Measurements from ENCODE around the gene DNTTIP2.
A peak's percentile ranks its signal among the peaks of the same experiment; 100 is the strongest.

DNA sequence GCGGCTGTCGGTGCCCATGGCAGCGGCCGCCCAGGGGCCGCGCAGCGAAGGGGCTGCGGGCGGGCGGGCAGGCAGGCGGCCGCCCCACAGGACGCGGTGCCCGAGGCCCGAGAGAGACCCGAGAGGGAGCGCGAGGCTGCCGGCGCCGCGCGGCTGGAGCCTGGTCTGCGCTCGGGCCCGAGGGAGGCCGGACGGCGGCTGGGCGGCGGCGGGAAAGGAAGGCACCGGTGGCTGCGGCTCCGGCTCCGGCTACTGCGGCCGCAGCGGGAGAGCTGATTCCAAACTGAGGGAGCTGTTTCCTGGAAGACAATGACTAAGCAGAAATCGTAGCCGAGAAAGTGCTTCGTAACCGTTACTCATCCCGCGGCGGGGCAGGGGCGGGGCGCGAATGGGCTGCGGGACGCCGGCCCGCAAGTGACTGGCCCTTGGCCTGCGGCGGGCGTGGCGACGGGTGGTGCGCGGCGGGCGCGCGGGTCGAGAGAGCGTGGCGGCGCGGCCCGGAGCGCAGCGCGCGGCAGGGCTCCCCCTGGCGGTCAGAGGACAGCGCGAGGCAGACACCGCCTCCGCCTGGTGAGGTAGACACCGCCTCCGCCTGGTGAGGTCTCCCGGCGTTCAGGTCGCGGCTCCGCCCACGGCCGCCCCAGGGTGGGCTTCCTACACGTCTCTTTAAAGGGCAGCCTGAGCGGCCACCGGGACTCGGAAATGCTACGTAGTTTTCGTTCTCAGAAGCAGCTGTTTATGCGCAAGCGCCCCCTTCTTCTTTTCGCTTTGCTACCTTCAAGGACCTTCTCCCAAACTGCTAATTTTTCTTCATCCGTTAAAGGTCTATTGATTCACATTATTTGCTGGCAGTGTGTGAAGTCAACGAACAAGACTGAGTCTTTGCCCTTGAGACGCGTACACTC lies 30.4 kb upstream of the DNTTIP2 start, which contains the start of gene GCLM:
- TF ChIP-seq, protein P1, sequence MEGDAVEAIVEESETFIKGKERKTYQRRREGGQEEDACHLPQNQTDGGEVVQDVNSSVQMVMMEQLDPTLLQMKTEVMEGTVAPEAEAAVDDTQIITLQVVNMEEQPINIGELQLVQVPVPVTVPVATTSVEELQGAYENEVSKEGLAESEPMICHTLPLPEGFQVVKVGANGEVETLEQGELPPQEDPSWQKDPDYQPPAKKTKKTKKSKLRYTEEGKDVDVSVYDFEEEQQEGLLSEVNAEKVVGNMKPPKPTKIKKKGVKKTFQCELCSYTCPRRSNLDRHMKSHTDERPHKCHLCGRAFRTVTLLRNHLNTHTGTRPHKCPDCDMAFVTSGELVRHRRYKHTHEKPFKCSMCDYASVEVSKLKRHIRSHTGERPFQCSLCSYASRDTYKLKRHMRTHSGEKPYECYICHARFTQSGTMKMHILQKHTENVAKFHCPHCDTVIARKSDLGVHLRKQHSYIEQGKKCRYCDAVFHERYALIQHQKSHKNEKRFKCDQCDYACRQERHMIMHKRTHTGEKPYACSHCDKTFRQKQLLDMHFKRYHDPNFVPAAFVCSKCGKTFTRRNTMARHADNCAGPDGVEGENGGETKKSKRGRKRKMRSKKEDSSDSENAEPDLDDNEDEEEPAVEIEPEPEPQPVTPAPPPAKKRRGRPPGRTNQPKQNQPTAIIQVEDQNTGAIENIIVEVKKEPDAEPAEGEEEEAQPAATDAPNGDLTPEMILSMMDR (IDR thresholded peaks at IDR 0.05; ENCODE audit: low read depth, low read length), result peak; percentile 56
- peak; percentile 60 for TF ChIP-seq POLR2A (IDR thresholded peaks at IDR 0.05; ENCODE audit: extremely low read depth, insufficient read length)
- TF ChIP-seq, protein P2, sequence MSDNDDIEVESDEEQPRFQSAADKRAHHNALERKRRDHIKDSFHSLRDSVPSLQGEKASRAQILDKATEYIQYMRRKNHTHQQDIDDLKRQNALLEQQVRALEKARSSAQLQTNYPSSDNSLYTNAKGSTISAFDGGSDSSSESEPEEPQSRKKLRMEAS (IDR thresholded peaks at IDR 0.05; ENCODE audit: low read depth, low read length), result peak; percentile 81

Measured in NB4 (cell line).